Gastroesophageal sphincter (tissue), 4 donors: ENCODE data around the gene HS3ST4. TPM values are rescaled to one million over a fixed set of nuclear protein-coding genes. Genes with fewer than 3 reads are reported as not detected.

ENCODE experiments used
- ATAC-seq: fragments of 150-250 bp; one replicate; pipeline ENCODE4 v1.9.1; 2016; ENCODE audit warnings: mild to moderate bottlenecking, moderate library complexity
- H3K27ac ChIP-seq, 4 donors: fragments of 200-600 bp; sonication (generic) in 3 of 4; 1 replicate in 3 of 4; 2 replicates in 1 of 4; pipeline ENCODE4 v1.5.1; 2016 to 2019
- H3K27me3 ChIP-seq: fragments of 200-600 bp; sonication (generic); one replicate; pipeline ENCODE4 v1.5.1; 2019
- H3K36me3 ChIP-seq, 2 donors: fragments of 200-600 bp; sonication (generic); one replicate each; pipeline ENCODE4 v1.5.1; 2019; ENCODE audit warnings: control low read depth in 1 of 2
- H3K4me1 ChIP-seq, 3 donors: fragments of 200-600 bp; sonication (generic); 1 replicate in 2 of 3; 2 replicates in 1 of 3; pipeline ENCODE4 v1.5.1; 2016 to 2019; ENCODE audit warnings: control low read depth in 2 of 3
- H3K4me3 ChIP-seq, 2 donors: fragments of 200-600 bp; sonication (generic); one replicate each; pipeline ENCODE4 v1.5.1; 2019; ENCODE audit warnings: mild to moderate bottlenecking in 1 of 2, moderate library complexity in 1 of 2
- H3K9me3 ChIP-seq, 3 donors: fragments of 200-600 bp; sonication (generic); one replicate each; pipeline ENCODE4 v1.5.1; 2017 to 2019; ENCODE audit warnings: control low read depth in 2 of 3
- CTCF ChIP-seq, 4 experiments: fragments of 200-600 bp in 2 of 4; fragments of 450-650 bp in 2 of 4; sonication (generic) in 1 of 4; IDR thresholded peaks; one replicate each; pipeline ENCODE4 v1.5.1; 2017 to 2019; ENCODE audit warnings: antibody characterized with exemption in 4 of 4, mild to moderate bottlenecking in 2 of 4, moderate library complexity in 2 of 4
- EP300 ChIP-seq: sonication (generic); formaldehyde crosslinking; IDR thresholded peaks from one replicate; pipeline ENCODE4 v1.6.1; 2017; ENCODE audit warnings: antibody characterized with exemption, mild to moderate bottlenecking
- POLR2A ChIP-seq, 2 donors: fragments of 450-650 bp; IDR thresholded peaks; one replicate each; pipeline ENCODE4 v1.6.1; 2017; ENCODE audit warnings: antibody characterized with exemption in 2 of 2, mild to moderate bottlenecking in 2 of 2, moderate library complexity in 1 of 2
- POLR2AphosphoS5 ChIP-seq: sonication (generic); formaldehyde crosslinking; IDR thresholded peaks from one replicate; pipeline ENCODE4 v1.6.1; 2017; ENCODE audit warnings: antibody characterized with exemption
- WGBS, 2 donors: methylation state at CpG; one replicate each; pipeline ENCODE4 v1.1.5; 2018; ENCODE audit warnings: low coverage in 1 of 2; 5-methylcytosine and 5-hydroxymethylcytosine counted together
- total RNA-seq, 4 donors: library from RNA; depleted of rRNA; stranded (reverse); fragments of >200 nt; gene quantifications; one replicate each; pipeline ENCODE4 v1.1.0, GENCODE V29; 2016

The HS3ST4 gene
- total RNA-seq, 4 donors from 2014 or later, result 0.12 TPM; not detected in 3

- no peak for ATAC-seq
- TF ChIP-seq EP300 (no peak), POLR2AphosphoS5 (no peak), POLR2A (IDR thresholded peaks at IDR 0.05) (no peak), CTCF (IDR thresholded peaks at IDR 0.05) (no peak)
- H3K4me1 ChIP-seq, result peaks cover 0 to 19% (median 4%) of the 10 kb centered on the region in 3 donors
- H3K27me3 ChIP-seq, result peaks cover 73% of the 10 kb centered on the region
- H3K27ac ChIP-seq, result no peak overlapping the region
- WGBS, 2 donors, result 56 to 57% methylated on average over 9 to 10 of the region's 10 CpGs
- H3K36me3 ChIP-seq, result no peaks in the 10 kb centered on the region
- no peaks in the 10 kb centered on the region for H3K9me3 ChIP-seq
- H3K4me3 ChIP-seq, result no peak overlapping the region
These were observed 2.5 kb upstream of the HS3ST4 start for GRCh38 chr16:25689137-25689836.

GRCh38 chr16:25690552-25691143 lies 1.1 kb upstream of the HS3ST4 start:
- no peaks in the 10 kb centered on the region for H3K36me3 ChIP-seq
- 5% methylated on average over 4 to 5 of the region's 6 CpGs for WGBS, 2 donors
- no peaks in the 10 kb centered on the region for H3K9me3 ChIP-seq
- no peak overlapping the region for H3K27ac ChIP-seq
- no peak overlapping the region for H3K4me3 ChIP-seq
- peaks cover 0 to 19% (median 4%) of the 10 kb centered on the region in 3 donors for H3K4me1 ChIP-seq
- H3K27me3 ChIP-seq, result peaks cover 87% of the 10 kb centered on the region
- no peak for ATAC-seq
- TF ChIP-seq POLR2AphosphoS5, result no peak
- no peak for TF ChIP-seq POLR2A (IDR thresholded peaks at IDR 0.05)
- TF ChIP-seq EP300, result no peak
- TF ChIP-seq CTCF (IDR thresholded peaks at IDR 0.05), result no peak

- no peaks in the 10 kb centered on the region for H3K9me3 ChIP-seq
- no peak overlapping the region for H3K27ac ChIP-seq
- no peak for ATAC-seq
- no peak for TF ChIP-seq EP300
- no peak for TF ChIP-seq POLR2A (IDR thresholded peaks at IDR 0.05)
- no peak for TF ChIP-seq CTCF (IDR thresholded peaks at IDR 0.05)
- no peak for TF ChIP-seq POLR2AphosphoS5
- H3K4me1 ChIP-seq, result peaks cover 0 to 19% (median 4%) of the 10 kb centered on the region in 3 donors
- H3K27me3 ChIP-seq, result peaks cover 92% of the 10 kb centered on the region
- WGBS, 2 donors, result no CpG with 5 or more reads among the region's 56 CpGs
- H3K36me3 ChIP-seq, result no peaks in the 10 kb centered on the region
- H3K4me3 ChIP-seq, result peak overlapping the region in 1 of 2 donors; percentile 26
These were observed 587 bp downstream of the HS3ST4 start for GRCh38 chr16:25692351-25692741.

- TF ChIP-seq POLR2AphosphoS5, result no peak
- Histone ChIP-seq H3K4me1 (peaks cover 0 to 19% (median 4%) of the 10 kb centered on the region in 3 donors), H3K27me3 (peaks cover 96% of the 10 kb centered on the region), H3K36me3 (no peaks in the 10 kb centered on the region), H3K9me3 (no peaks in the 10 kb centered on the region), H3K27ac (no peak overlapping the region), H3K4me3 (peak overlapping the region in 1 of 2 donors; percentile 26)
- no CpG with 5 or more reads among the region's 70 CpGs for WGBS, 2 donors
- ATAC-seq, result no peak
These were observed 1.2 kb downstream of the HS3ST4 start for GRCh38 chr16:25692742-25693508.

- no peak overlapping the region for H3K4me3 ChIP-seq
- H3K4me1 ChIP-seq, result peaks cover 0 to 19% (median 4%) of the 10 kb centered on the region in 3 donors
- no peaks in the 10 kb centered on the region for H3K36me3 ChIP-seq
- TF ChIP-seq POLR2A (IDR thresholded peaks at IDR 0.05), result no peak
- TF ChIP-seq POLR2AphosphoS5, result no peak
- no peak for TF ChIP-seq CTCF (IDR thresholded peaks at IDR 0.05)
- WGBS, 2 donors, result 6% methylated on average over 7 to 9 of the region's 9 CpGs
- no peak overlapping the region for H3K27ac ChIP-seq
- peaks cover 92% of the 10 kb centered on the region for H3K27me3 ChIP-seq
- no peaks in the 10 kb centered on the region for H3K9me3 ChIP-seq
- no peak for ATAC-seq
These were observed 1.9 kb downstream of the HS3ST4 start for GRCh38 chr16:25693631-25694030.
